SK-N-SH (cell line): ENCODE data around the gene HECTD3. TPM values are rescaled to one million over a fixed set of nuclear protein-coding genes. Genes with fewer than 3 reads are reported as not detected.
"Not testable (repeated sequence)": the region's sequence is repeated elsewhere in the genome, so short reads cannot be mapped to it uniquely, and the experiment has no call there.

Source experiments
- CTCF ChIA-PET: fragments of 300-600, 350-600 bp; formaldehyde crosslinking; extraction: SDS; loops from one replicate; lab custom pipeline; 2021; lab: Yijun Ruan, JAX
- POLR2A ChIA-PET: fragments of 350-600 bp; sonication (Branson Sonifier 250); formaldehyde crosslinking; extraction: SDS; loops from one replicate; lab custom pipeline; 2020; ENCODE audit warnings: antibody characterized with exemption, inconsistent platforms; lab: Yijun Ruan, JAX
- DNase-seq: peaks from one replicate; pipeline ENCODE4 v3.0.0; 2012
- H2AFZ ChIP-seq: fragments of 200-600 bp; sonication (generic); 2 replicates; pipeline ENCODE4 v1.8.1; 2016; ENCODE audit warnings: antibody characterized with exemption, mild to moderate bottlenecking, low read depth
- H3F3A ChIP-seq: fragments of 200-600 bp; sonication (generic); replicated peaks from 2 replicates; pipeline ENCODE3; 2016; ENCODE audit warnings: antibody characterized with exemption, mild to moderate bottlenecking; ENCODE audit not compliant: insufficient read depth
- H3K27ac ChIP-seq, 2 experiments: fragments of 200-500 bp in 1 of 2; fragments of 200-600 bp in 1 of 2; sonication (Bioruptor generic) in 1 of 2; sonication (generic), shearing (Covaris generic) in 1 of 2; 2 replicates each; pipeline versions ENCODE4 v1.5.1 to v1.6.1; 2014 to 2016; ENCODE audit warnings: low read depth in 2 of 2, inconsistent platforms in 1 of 2, low read length in 1 of 2, mild to moderate bottlenecking in 1 of 2, mixed read lengths in 1 of 2
- H3K27me3 ChIP-seq: fragments of 200-600 bp; sonication (generic), shearing (Covaris generic); 2 replicates; pipeline ENCODE4 v1.6.1; 2016; ENCODE audit warnings: mixed run types; ENCODE audit not compliant: insufficient read depth
- H3K36me3 ChIP-seq, 2 experiments: fragments of 200-500 bp in 1 of 2; fragments of 200-600 bp in 1 of 2; sonication (Bioruptor generic) in 1 of 2; sonication (generic) in 1 of 2; replicated peaks in 1 of 2; 2 replicates each; pipeline versions ENCODE3 to v1.5.1; 2014 to 2016; ENCODE audit warnings: low read length in 1 of 2, mild to moderate bottlenecking in 1 of 2; ENCODE audit not compliant: insufficient read depth in 2 of 2, control insufficient read depth in 1 of 2
- H3K4me1 ChIP-seq, 2 experiments: fragments of 200-500 bp in 1 of 2; fragments of 200-600 bp in 1 of 2; sonication (Bioruptor generic) in 1 of 2; sonication (generic), shearing (Covaris generic) in 1 of 2; 2 replicates each; pipeline versions ENCODE4 v1.5.1 to v1.6.1; 2014 to 2016; ENCODE audit warnings: low read depth in 1 of 2, low read length in 1 of 2, mixed run types in 1 of 2; ENCODE audit not compliant: insufficient read depth in 2 of 2, control insufficient read depth in 1 of 2
- H3K4me2 ChIP-seq: fragments of 200-600 bp; sonication (generic), shearing (Covaris generic); 2 replicates; pipeline ENCODE4 v1.6.1; 2017; ENCODE audit warnings: mixed run types
- H3K4me3 ChIP-seq, 2 experiments: fragments of 200-500 bp in 1 of 2; fragments of 200-600 bp in 1 of 2; sonication (Bioruptor generic) in 1 of 2; sonication (generic), shearing (Covaris generic) in 1 of 2; 2 replicates each; pipeline versions ENCODE4 v1.5.1 to v1.8.1; 2014 to 2016; ENCODE audit warnings: low read depth in 2 of 2, inconsistent platforms in 1 of 2, low read length in 1 of 2, mild to moderate bottlenecking in 1 of 2, mixed read lengths in 1 of 2, moderate library complexity in 1 of 2
- H3K79me2 ChIP-seq: fragments of 200-600 bp; sonication (generic); 2 replicates; pipeline ENCODE4 v1.8.1; 2017; ENCODE audit warnings: mild to moderate bottlenecking; ENCODE audit not compliant: insufficient read depth
- H3K9ac ChIP-seq: fragments of 200-600 bp; sonication (generic); 2 replicates; pipeline ENCODE4 v1.6.1; 2017; ENCODE audit warnings: mixed run types
- H3K9me2 ChIP-seq: fragments of 200-600 bp; sonication (generic); 2 replicates; pipeline ENCODE4 v1.6.1; 2017; ENCODE audit warnings: mixed run types
- H3K9me3 ChIP-seq: fragments of 200-600 bp; sonication (generic); 2 replicates; pipeline ENCODE4 v1.6.1; 2017; ENCODE audit warnings: mixed run types, mild to moderate bottlenecking, moderate library complexity
- H4K20me1 ChIP-seq: fragments of 200-600 bp; sonication (generic); 2 replicates; pipeline ENCODE4 v1.6.1; 2017; ENCODE audit warnings: mild to moderate bottlenecking, mixed run types; ENCODE audit not compliant: insufficient read depth
- CHD2 ChIP-seq: fragments of 150-350 bp; IDR thresholded peaks from 2 replicates; pipeline ENCODE4 v1.6.1; 2018; ENCODE audit warnings: low read length; ENCODE audit not compliant: partially characterized antibody
- CTCF ChIP-seq: fragments of 200-600 bp; sonication (generic); IDR thresholded peaks from 2 replicates; pipeline ENCODE4 v1.6.1; 2017; ENCODE audit warnings: antibody characterized with exemption, mild to moderate bottlenecking, moderate library complexity
- EZH2phosphoT487 ChIP-seq: fragments of 200-600 bp; sonication (generic); IDR thresholded peaks from 2 replicates; pipeline ENCODE4 v1.6.1; 2017; ENCODE audit warnings: low read depth, mixed run types, mild to moderate bottlenecking, antibody characterized with exemption, moderate library complexity, borderline replicate concordance
- GABPA ChIP-seq: IDR thresholded peaks from 2 replicates; pipeline ENCODE4 v1.4.0; 2012; ENCODE audit warnings: low read depth, mild to moderate bottlenecking
- MEF2A ChIP-seq: IDR thresholded peaks from 2 replicates; pipeline ENCODE4 v1.4.0; 2012; ENCODE audit warnings: low read depth, borderline replicate concordance
- MXI1 ChIP-seq: IDR thresholded peaks from 2 replicates; pipeline ENCODE4 v1.6.1; 2012; ENCODE audit warnings: mild to moderate bottlenecking, low read depth, low read length, improper control_type of control experiment
- RAD21 ChIP-seq: IDR thresholded peaks from 2 replicates; pipeline ENCODE4 v1.6.1; 2012; ENCODE audit warnings: mild to moderate bottlenecking, low read length
- RCOR1 ChIP-seq: fragments of 150-350 bp; IDR thresholded peaks from 2 replicates; pipeline ENCODE4 v1.6.1; 2017; ENCODE audit warnings: antibody characterized with exemption, low read length
- SIN3A ChIP-seq: IDR thresholded peaks from 2 replicates; pipeline ENCODE4 v1.6.1; 2012; ENCODE audit warnings: low read depth, mild to moderate bottlenecking, low read length, moderate library complexity, borderline replicate concordance
- TAF1 ChIP-seq: IDR thresholded peaks from 2 replicates; pipeline ENCODE4 v1.6.1; 2012; ENCODE audit warnings: low read depth, mild to moderate bottlenecking, low read length, moderate library complexity, borderline replicate concordance
- USF1 ChIP-seq: IDR thresholded peaks from 2 replicates; pipeline ENCODE4 v1.4.0; 2012; ENCODE audit warnings: low read depth, borderline replicate concordance
- YY1 ChIP-seq: IDR thresholded peaks from 2 replicates; pipeline ENCODE4 v1.4.0; 2012; ENCODE audit warnings: low read depth, mild to moderate bottlenecking
- WGBS: methylation state at CpG from one replicate; pipeline ENCODE4 v1.1.6; 2017; ENCODE audit warnings: low lambda C conversion rate; 5-methylcytosine and 5-hydroxymethylcytosine counted together
- polyA plus RNA-seq, 3 experiments: library from polyadenylated mRNA; depleted of rRNA; stranded (reverse); fragments of >200 nt; gene quantifications; 2 replicates each; pipeline ENCODE4 v1.2.3, GENCODE V29; 2012

Gene HECTD3
- polyA plus RNA-seq, 1 of the 3 experiments (the other 2 are of a cell fraction): 39.3 TPM

GRCh38 chr1:44964396-44964795 lies 46.7 kb downstream of the HECTD3 start:
- CTCF ChIA-PET: interaction anchor here (0.8 kb wide), 1 partner anchor 17 kb away, joined by 3 read pairs; no protein-coding TSS in a partner anchor
- H3K4me1 ChIP-seq: no peaks in the 10 kb centered on the region
- H3K4me3 ChIP-seq: no peak overlapping the region
- no peak overlapping the region for H2AFZ ChIP-seq
- no peak for TF ChIP-seq EZH2phosphoT487
- no peak for TF ChIP-seq GABPA
- no peak for TF ChIP-seq TAF1
- TF ChIP-seq USF1: no peak
- no peak for TF ChIP-seq SIN3A
- TF ChIP-seq MXI1: no peak
- TF ChIP-seq MEF2A: no peak
- no peak for TF ChIP-seq CTCF
- no peak for TF ChIP-seq RCOR1
- no peak for TF ChIP-seq YY1
- TF ChIP-seq, all 33 proteins: peak for 0
- POLR2A ChIA-PET: no interaction called here
- no peak overlapping the region for H3K4me2 ChIP-seq
- no peaks in the 10 kb centered on the region for H3K9me2 ChIP-seq
- DNase-seq: no peak
- no peak overlapping the region for H3K27ac ChIP-seq
- H3F3A ChIP-seq: peaks cover 4% of the 10 kb centered on the region
- peaks cover 3% of the 10 kb centered on the region; the same call in 1 of the 2 replicates for H3K79me2 ChIP-seq
- no peaks in the 10 kb centered on the region for H3K9me3 ChIP-seq
- H3K9ac ChIP-seq: no peak overlapping the region
- no peaks in the 10 kb centered on the region for H4K20me1 ChIP-seq
- H3K36me3 ChIP-seq: no peaks in the 10 kb centered on the region
- H3K27me3 ChIP-seq: no peaks in the 10 kb centered on the region
- 91% methylated on average over 1 of the region's 1 CpG for WGBS

- 91% methylated on average over 3 of the region's 3 CpGs for WGBS
- Histone ChIP-seq H3F3A (peaks cover 4% of the 10 kb centered on the region), H3K4me3 (no peak overlapping the region), H3K79me2 (peaks cover 3% of the 10 kb centered on the region; the same call in 1 of the 2 replicates), H4K20me1 (no peaks in the 10 kb centered on the region), H2AFZ (no peak overlapping the region), H3K36me3 (no peaks in the 10 kb centered on the region), H3K4me2 (no peak overlapping the region), H3K4me1 (no peaks in the 10 kb centered on the region), H3K9ac (no peak overlapping the region), H3K9me3 (no peaks in the 10 kb centered on the region), H3K27ac (no peak overlapping the region), H3K27me3 (no peaks in the 10 kb centered on the region), H3K9me2 (no peaks in the 10 kb centered on the region)
- TF ChIP-seq RAD21 (no peak), EZH2phosphoT487 (no peak), MEF2A (no peak), CHD2 (no peak)
- POLR2A ChIA-PET: no interaction called here
- CTCF ChIA-PET: no interaction called here
- DNase-seq: no peak
Measured at GRCh38 chr1:44962729-44963128, 48.4 kb downstream of the HECTD3 start.

- H3K79me2 ChIP-seq, H4K20me1 ChIP-seq, CTCF ChIA-PET, H3K36me3 ChIP-seq, H3K9me3 ChIP-seq, H3K4me2 ChIP-seq, H3K27me3 ChIP-seq, H3F3A ChIP-seq, H3K9me2 ChIP-seq, POLR2A ChIA-PET, H3K4me3 ChIP-seq, H3K4me1 ChIP-seq, DNase-seq, H3K27ac ChIP-seq, H2AFZ ChIP-seq, H3K9ac ChIP-seq: not testable (repeated sequence)
- 97% methylated on average over 3 of the region's 4 CpGs for WGBS
Measured at GRCh38 chr1:44962022-44962421, 49.1 kb downstream of the HECTD3 start.

GRCh38 chr1:44957566-44957965 lies 53.6 kb downstream of the HECTD3 start:
- H3K79me2 ChIP-seq, H4K20me1 ChIP-seq, H3K36me3 ChIP-seq, H2AFZ ChIP-seq, H3K27me3 ChIP-seq, H3K9me3 ChIP-seq, H3K9ac ChIP-seq, H3F3A ChIP-seq, POLR2A ChIA-PET, DNase-seq, H3K9me2 ChIP-seq, H3K4me2 ChIP-seq, H3K27ac ChIP-seq, H3K4me3 ChIP-seq, H3K4me1 ChIP-seq: not testable (repeated sequence)
- CTCF ChIA-PET: interaction anchor here (1.7 kb wide), 1 partner anchor 10 kb away, joined by 6 read pairs; no protein-coding TSS in a partner anchor
- 96% methylated on average over 3 of the region's 3 CpGs for WGBS
